GM12892 (cell line): Measurements from ENCODE around the gene ARIH2.

ENCODE experiments used
- DNase-seq: peaks from one replicate; pipeline ENCODE4 v3.0.0; 2011; ENCODE audit not compliant: insufficient read length
- FAIRE-seq: peaks from 2 replicates; lab custom pipeline; 2011; peaks lifted over from hg19 to GRCh38; lab: Jason Lieb, UNC
- POLR2A ChIP-seq: IDR thresholded peaks from 2 replicates; pipeline ENCODE4 v1.6.1; 2011; ENCODE audit warnings: low read depth, low read length, control low read depth
- POLR2AphosphoS5 ChIP-seq: IDR thresholded peaks from 2 replicates; pipeline ENCODE4 v1.6.1; 2011; ENCODE audit warnings: low read depth, low read length, control low read depth
- TAF1 ChIP-seq: IDR thresholded peaks from 2 replicates; pipeline ENCODE4 v1.6.1; 2011; ENCODE audit warnings: low read depth, mild to moderate bottlenecking, control low read depth, low read length, borderline replicate concordance

ARIH2 gene

DNA sequence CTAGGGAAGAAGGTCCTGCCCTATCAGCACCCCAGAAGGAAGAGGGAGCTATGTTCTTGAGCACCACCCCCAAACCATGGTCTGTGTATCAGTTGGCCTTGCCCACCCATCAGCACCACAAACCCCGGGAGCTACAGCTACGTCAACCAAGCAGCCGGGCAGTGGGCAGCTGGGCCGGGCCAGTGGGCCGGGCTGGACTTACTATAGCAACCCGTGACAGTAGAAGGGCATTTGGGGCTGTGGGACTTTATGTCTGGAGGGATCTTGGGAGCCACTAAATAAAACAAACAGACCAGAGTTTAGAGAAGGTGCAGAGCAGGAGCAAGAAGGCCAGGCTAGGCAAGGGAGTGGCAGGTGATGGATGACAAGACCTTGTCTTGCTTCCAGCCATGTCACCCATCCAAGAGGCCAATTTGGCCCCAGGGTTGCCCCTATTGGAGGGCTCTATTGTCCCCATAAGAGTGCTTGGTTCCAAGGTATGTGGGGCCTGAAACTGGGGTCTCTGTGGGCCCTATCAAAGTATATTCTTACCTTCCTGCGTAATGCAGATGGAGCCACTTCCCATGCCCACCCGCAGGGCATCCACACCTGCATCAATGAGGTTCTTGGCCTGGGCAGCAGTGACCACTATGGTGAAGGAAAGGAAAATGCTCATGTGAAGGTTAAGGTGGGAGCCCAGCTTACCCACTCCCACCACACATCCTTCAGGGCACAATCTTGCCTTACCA is 107.3 kb downstream of the ARIH2 start:
- FAIRE-seq, result no peak

DNA sequence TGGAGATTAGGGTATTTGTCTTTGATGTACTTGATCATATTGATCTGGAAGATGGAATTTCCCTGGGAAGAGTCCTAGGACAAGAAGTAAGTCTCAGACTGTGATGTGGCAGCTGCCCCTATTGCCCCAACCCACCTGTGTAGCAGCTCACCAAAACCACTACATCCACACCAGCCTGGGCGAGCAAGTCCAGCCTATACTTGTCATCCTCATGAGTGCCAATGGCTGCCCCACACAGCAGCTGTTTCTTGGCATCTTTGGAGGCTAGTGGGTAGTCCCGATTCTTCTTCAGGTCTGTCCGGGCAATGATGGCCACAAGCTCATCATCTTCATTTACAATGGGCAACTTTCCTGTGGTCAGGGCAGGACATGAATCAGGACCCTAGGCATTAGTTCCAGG is 107.9 kb downstream of the ARIH2 start:
- TF ChIP-seq POLR2AphosphoS5 (peak; percentile 55; the same call in 1 of the 2 replicates), TAF1 (no peak)

More for the DNA sequence above, 107.3 kb downstream of the ARIH2 start:
- TF ChIP-seq POLR2AphosphoS5 (no peak; the same call in 1 of the 2 replicates), POLR2A (peak; percentile 20; the same call in 1 of the 2 replicates)
- DNase-seq, result no peak

DNA sequence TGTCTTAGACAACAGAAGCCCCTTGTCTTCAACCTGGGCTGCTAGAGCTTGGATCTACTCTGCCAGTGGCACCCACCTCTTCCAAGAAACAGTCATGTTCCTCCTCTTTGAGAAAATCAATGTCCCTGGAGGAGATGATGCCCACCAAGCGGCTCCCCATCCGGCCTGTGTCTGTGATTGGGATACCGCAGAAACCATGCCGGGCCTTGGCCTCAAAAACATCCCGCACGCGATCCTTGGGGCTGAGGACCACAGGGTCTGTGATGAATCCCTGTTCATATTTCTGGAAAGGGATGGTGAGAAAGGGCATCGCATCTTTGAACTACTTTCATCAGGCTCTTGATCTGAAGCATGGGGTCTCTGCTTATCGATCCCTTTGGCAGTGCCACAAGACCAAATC is 109.0 kb downstream of the ARIH2 start:
- TF ChIP-seq POLR2AphosphoS5 (no peak; the same call in 1 of the 2 replicates), POLR2A (no peak; the same call in 1 of the 2 replicates), TAF1 (no peak)
- FAIRE-seq, result no peak
- DNase-seq, result no peak

More for the DNA sequence above, 107.9 kb downstream of the ARIH2 start:
- DNase-seq (no peak), FAIRE-seq (no peak)

DNA sequence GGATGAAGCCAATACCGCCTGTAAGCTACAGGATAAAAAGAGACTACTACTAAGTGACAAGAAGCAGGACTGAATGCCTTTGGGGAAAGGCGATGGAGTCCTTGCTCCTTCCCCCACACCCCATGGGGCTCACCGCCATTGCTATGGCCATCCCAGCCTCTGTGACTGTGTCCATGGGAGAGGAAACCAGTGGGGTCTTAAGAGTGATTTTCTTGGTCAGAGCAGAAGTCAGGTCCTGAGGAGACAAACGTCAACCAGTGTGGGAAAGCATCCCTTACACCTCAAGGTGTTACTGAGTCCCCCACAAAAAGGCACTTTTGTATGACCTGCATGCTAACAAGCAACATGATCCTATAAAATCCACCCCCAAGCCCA is 109.6 kb downstream of the ARIH2 start:
- FAIRE-seq (no peak), DNase-seq (no peak)
- TF ChIP-seq TAF1 (no peak), POLR2AphosphoS5 (no peak), POLR2A (no peak)

DNA sequence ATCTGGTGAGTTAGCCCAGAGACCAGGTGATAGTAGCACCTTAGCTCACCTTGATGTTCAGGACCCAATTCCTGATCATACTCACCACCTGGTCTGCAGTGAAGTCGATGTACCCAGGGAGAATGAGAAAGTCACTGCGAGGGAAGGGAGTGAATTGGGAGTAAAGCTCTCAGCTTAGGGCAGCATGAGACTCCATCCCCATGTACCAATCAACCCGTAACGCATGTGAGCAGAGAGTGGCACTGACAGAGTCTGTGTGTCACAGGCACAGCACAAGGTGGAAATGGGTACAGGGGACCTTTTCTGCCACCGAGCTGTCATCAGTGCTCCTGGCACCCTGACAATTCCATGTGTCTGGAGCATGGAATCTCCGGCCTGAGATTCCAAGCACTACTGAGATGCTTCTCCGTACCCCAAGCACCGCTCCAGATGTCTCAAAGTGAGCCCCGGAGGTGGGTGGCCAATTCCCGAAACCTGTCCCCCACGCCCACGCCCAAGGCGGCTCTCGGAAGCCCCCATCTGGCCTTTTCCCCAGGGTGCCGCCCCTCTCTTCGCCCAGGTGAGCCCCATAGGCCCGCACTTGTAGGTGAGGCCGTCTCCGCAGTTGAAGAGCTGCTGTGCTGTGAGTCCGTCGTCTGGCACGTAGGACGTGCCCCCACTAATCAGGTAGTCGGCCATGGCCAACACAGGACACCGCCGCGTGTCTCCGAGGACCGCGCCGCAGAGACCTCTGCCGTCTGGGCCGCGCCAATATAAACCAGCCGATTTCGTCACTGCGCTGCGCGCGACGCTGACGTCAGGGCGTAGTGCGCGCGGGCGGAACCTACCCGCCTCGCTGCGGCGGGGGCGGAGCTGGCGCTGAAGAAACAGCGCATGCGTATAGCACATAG is 110.3 kb downstream of the ARIH2 start, which contains the start of gene IMPDH2:
Gene IMPDH2, minus strand, starts transcription at position 726 of the 890 bp plus-strand sequence. Its CDS starts 48 bp downstream, at position 678.
- TF ChIP-seq POLR2A (peak; percentile 100), TAF1 (0 out of 2 replicates have a peak, but pooled peaks have one; percentile 38), POLR2AphosphoS5 (peak; percentile 100)
- FAIRE-seq (peak; percentile 99), DNase-seq (peak; percentile 76)

DNA sequence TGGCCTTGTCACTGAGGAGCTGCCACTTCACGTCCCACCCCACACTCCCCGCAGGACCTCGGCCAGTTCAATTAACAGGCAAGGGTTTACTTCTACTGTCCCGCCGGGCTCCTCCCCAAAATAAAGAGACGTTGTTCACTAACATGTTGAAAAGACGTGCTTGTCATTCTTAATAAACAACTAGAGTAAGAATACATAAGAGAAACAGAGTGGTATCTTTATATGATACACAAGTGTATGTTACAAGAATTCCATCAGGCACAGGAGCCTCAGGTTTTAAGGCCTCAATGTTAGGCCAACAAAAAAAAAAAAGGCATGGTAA is 110.9 kb downstream of the ARIH2 start:
- DNase-seq (no peak), FAIRE-seq (no peak)
- no peak for TF ChIP-seq POLR2AphosphoS5
- no peak for TF ChIP-seq POLR2A

DNA sequence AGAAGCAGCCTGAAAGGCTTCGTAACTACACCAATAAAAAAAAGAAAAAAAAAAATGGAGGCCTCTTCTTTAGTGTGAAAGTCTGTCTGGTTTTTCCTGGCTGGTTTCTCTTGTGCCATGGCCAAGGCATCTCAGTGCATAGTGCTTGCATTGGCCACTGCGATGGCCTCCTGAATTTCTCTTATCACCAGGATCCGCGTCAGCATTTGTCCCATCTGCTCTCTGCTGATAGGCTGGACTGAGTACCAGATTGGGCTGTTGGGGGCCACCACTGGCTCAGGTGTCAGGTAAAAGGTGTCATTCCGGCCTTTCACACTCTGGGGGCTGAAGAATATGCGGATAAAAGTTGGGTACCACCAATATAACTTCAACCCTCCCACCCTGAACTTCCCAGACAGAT is 111.7 kb downstream of the ARIH2 start:
- FAIRE-seq, result no peak
- no peak for TF ChIP-seq POLR2AphosphoS5
- no peak for TF ChIP-seq POLR2A
- no peak for TF ChIP-seq TAF1

DNA sequence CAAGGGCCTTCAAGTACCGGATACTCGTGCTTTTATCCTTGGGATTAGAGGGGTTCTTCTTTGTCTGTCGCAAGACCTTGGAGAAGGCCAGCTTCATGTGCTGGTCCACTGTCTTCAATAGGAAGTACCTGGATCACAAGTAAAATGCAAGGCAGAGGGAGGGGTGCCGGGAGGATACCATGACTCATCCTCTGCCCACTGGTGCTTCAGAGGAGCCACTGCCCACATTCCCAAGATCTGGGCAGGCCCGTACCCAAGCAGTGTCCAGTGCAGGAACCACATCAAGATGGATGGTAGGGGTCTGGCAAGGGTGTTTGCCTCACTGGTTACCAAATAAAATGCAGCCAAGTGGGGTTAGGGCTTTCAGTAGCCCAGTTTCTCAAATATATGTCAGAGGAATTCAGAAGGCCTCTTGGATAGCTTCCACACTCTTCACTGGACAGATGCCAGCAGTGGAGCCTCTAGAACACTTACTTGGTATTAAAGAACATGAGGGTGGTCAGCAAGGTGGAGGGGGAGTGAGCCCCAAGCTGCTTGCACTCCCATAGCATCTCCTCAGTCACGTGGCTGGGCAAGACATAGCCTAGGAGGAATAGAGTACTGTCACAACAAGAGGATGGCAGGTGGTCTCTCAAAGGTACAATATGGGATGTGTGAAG is 114.1 kb downstream of the ARIH2 start:
- TF ChIP-seq POLR2A, result no peak
- no peak for TF ChIP-seq TAF1
- no peak for TF ChIP-seq POLR2AphosphoS5
- DNase-seq (no peak), FAIRE-seq (no peak)

More for the DNA sequence above, 111.7 kb downstream of the ARIH2 start:
- no peak for DNase-seq

DNA sequence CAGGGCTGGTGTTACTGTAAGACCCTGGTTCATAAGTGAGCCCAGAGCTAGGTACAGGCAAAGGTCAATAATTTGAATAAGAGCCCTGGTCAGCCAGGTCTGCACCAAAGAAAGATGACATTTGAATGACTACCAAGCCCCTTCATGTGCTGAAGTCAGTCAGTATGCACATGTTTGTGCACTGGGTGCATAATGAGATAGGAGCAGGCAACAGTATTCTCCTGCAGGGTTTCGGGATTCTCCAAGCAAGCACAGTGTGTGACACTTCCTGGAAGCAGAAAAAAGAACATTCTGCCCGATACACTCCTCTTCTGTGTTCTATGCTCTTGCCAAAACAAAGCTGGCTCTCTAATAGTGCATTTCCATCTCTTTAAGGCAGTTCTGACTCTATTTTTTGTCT is 116.0 kb downstream of the ARIH2 start:
- TF ChIP-seq POLR2AphosphoS5 (no peak), TAF1 (no peak), POLR2A (no peak)
- FAIRE-seq (no peak), DNase-seq (no peak)

DNA sequence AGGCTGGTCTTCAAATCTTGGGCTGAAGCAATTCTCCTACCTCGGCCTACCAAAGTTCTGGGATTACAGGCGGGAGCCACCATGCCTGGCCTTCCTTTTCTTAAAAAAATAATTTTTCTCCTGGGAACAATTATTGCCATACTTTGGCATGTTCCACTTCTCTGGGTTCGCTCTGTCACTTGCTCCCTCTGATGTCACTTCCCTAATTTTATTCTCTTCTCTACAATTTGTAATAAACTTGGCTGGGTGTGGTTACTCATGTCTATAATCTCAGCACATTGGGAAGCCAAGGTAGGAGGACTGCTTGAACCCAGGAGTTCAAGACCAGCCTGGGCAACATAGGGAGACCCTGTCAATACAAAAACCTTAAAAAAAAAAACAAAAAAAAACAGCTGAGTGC is 116.6 kb downstream of the ARIH2 start:
- DNase-seq (no peak), FAIRE-seq (no peak)
- no peak for TF ChIP-seq TAF1
- TF ChIP-seq POLR2A, result no peak
